Cerebellar cortex (tissue), 1 donor: ENCODE data around the gene MRPL27.
A peak's percentile ranks its signal among the peaks of the same experiment; 100 is the strongest.

ENCODE experiments used
- DNase-seq: peaks from one replicate; pipeline ENCODE4 v3.0.0-alpha.2; 2015; ENCODE audit warnings: low spot score

Gene MRPL27

DNA sequence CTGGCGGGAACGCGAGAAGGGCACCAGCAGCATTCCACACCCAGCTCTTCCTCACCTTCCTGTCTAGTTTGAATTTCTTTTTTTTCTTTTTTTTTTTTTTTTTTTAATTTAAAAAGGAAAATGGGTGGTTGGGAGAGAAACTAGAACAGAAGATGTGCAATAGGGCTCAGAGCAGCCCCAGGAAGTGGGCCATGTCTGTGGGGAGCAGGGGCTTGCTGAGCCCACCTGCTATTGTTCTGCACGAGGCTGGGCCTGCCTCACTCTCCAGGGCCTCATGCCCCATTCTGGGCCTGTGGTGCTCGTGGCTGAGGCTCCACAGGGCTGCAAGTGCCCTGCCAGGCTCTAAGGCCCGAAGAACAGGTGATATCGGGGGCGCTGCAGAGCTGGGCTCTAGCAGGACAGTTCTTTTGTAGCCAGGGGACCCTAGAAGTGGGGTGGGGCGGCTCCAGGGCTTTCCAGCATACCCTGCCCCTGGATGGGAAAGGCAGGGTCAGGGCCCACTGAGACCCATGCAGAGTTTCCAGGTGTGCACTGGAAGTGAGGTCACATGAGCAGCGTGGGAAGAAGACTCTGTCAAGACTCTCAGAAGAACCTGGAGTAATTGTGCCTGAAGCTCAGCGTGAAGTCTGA is 12.4 kb downstream of the MRPL27 start:
- no peak for DNase-seq

DNA sequence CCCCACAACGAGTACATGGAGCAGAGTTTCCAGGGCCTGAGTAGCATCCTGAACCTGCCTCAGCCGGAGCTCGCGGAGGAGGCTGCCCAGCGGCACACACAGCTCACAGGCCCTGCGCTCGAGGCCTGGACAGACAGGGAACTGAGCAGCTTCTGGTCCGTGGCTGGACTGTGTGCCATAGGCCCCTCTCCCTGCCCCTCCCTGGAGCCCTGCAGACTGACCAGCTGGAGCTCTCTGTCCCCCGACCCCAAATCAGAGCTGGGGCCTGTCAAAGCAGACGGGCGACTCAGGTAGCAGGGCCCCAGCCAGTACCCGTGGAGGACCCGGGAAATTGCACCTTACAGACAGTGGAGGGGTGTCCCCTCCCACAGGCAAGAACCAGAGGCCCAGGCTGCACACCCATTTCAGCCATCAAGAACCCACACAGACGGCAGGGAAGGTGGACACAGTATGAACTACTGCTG is 13.0 kb downstream of the MRPL27 start:
- no peak for DNase-seq

DNA sequence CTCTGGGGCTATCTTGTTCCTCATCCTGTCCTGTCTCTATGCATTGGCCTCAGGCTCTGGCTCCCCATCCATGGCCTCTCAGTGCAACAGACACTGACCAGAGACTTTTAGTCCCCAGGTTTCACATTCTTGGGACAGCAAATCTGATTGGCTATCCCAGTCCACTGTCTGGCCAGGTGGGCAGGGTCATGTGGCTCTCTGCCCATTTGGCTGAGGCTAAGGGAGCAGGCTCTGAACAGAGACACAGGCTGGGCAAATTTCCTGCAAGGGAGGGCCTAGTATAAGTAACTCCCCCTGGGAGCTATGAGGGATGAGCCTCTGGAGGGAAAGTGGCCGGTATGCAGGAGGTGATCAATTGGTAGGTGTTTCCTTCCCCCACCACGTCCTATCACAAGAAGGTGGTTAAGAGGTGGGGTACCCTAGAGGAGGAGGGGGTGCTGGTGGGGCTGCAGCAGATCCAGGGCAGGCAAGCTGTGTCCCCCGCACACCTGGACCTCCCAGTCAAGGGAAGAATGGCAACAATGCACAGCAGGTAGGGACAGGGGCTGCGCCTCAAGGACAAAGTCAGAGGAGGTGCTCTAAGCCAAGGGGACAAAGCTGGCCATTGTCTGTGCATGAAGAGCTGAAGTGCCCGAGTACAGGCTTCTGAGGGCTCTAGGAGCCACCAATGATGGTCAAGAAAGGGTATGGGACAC is 13.8 kb downstream of the MRPL27 start:
- DNase-seq, result no peak

DNA sequence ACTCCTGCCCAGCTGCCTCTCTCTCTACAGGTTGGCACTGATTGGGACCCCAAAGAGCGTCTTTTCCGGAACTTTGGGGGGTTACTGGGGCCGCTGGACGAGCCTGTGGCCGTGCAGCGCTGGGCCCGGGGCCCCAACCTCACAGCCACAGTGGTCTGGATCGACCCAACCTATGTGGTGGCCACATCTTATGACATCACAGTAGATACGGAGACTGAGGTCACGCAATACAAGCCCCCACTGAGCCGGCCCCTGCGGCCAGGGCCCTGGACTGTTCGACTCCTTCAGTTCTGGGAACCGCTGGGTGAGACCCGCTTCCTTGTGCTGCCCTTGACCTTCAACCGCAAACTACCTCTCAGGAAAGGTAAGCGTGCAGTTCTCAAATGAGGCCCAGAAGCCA is 14.8 kb downstream of the MRPL27 start:
- no peak for DNase-seq

DNA sequence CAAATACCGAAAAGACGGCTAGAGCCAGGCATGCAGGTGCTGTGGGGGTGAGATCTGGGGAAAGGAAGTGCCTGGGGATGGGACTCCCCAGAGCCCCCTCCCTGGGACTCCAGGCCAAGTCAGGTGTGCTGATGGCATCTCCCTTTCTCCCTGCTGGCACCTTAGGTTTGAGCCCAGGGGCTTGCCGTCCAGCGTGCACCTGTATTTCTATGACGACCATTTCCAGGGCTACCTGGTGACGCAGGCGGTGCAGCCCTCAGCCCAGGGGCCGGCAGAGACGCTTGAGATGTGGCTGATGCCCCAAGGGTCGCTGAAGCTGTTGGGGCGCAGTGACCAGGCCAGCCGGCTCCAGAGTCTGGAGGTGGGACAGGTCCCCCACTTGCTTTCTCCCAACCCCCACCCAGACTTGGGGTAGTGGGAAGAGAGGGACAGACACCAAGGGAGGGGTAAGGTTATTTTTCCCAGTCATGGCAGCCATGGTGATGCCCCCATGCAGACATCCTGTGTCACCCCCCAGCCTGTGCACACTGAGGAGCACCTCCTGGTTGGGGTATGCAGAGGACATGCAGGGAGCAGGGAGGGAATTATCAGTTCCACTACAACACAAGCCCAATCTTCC is 16.0 kb downstream of the MRPL27 start:
- DNase-seq, result no peak

DNA sequence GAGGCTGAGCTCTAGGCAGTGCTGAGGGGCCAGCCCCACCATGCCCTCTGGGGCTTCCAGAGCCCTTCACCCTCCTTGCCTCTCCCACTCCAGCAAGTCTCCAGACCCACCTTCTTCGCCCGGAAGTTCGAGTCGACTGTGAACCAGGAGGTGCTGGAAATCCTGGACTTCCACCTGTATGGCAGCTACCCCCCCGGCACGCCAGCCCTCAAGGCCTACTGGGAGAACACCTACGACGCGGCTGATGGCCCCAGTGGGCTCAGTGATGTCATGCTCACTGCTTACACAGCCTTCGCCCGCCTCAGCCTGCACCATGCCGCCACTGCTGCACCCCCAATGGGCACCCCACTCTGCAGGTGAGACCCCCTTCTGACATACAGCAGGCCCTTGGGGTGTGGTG is 16.6 kb downstream of the MRPL27 start:
- DNase-seq, result no peak

DNA sequence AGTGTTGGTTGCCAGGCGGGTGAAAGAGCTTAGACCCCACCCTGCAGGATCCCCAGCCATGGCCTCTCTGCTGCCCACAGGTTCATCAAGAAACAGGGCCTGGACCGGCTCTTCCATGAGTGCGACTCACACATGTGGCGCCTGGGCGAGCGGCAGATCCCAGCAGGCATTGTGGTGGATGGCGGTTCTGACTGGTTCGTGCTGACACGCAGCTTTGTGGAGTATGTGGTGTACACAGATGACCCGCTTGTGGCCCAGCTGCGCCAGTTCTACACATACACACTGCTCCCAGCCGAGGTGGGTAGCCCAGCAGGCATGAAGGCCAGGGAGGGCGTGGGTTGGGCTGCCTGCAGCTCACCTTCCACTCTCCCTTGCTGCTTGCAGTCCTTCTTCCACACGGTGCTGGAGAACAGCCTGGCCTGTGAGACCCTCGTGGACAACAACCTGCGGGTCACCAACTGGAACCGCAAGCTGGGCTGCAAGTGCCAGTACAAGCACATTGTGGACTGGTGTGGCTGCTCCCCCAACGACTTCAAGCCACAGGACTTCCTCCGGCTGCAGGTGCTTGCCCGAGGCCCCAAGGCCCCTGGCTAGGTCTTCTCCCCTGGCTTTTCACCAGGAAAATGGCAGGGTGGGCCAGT is 17.2 kb downstream of the MRPL27 start:
- DNase-seq, result no peak

DNA sequence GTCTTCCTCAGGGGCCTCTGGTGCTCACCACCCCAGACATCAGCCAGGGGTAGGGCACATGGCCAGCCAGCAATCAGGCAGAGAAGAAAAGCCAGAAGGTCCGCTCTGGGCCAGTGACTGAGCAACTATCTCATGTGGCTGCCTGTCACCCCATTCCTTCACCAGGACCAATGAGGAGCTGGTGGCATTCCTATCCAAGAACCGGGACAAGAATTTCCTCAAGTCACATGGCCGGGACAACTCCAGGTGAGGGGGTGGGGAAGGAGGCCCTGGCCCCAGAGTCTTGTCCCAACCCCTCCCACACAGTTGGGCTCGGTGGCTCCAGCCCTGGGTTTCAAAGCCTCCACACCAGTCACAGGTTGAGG is 17.7 kb downstream of the MRPL27 start:
- DNase-seq, result no peak

DNA sequence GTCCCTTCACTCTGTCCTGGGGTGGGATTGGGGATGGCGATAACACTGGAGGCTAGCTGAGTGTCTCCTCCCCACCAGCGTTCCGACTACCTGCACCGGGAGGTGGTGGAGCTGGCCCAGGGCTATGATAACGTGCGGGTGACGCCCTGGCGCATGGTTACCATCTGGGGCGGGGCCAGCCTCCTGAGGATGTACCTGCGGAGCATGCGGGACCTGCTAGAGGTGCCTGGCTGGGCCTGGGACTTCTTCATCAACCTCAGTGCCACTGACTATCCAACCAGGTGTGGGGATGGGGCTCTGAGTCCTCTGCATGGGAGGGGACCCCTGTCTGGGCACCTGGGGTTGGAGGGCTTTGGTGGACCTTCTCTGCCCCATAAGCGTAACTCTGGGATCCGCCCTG is 18.2 kb downstream of the MRPL27 start:
- no peak for DNase-seq

DNA sequence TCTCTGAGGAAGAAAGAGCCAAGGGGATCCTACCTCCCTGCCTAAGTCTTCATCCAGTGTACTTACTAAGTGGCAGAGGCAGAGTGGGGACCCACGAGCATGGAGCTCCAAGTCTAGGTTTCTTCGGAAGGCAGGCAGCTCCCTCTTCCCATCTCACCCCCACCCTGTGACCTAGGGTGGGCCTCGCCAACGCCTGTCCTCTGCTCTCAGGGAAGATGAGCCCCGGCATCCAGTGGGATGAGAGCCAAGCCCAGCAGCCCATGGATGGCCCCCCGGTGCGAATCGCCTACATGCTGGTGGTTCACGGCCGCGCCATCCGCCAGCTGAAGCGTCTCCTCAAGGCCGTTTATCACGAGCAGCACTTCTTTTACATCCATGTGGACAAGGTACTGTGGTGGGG is 18.8 kb downstream of the MRPL27 start:
- no peak for DNase-seq

DNA sequence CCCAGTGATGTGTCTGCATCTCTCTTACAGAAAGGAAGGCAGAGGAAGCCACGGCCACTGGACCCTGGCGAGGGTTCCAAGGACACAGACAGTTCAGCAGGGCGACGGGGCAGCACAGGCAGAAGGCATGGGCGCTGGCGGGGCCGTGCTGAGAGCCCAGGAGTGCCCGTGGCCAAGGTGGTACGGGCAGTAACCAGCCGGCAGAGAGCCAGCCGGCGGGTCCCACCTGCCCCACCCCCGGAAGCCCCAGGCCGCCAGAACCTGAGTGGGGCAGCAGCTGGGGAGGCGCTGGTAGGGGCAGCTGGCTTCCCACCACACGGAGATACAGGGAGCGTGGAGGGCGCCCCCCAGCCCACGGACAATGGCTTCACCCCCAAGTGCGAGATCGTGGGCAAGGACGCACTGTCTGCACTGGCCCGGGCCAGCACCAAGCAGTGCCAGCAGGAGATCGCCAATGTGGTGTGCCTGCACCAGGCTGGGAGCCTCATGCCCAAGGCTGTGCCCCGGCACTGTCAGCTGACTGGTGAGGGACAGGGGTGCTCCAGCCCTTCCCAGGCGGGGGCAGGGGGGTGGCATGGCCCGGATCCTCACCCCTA is 19.3 kb downstream of the MRPL27 start:
- DNase-seq, result no peak

DNA sequence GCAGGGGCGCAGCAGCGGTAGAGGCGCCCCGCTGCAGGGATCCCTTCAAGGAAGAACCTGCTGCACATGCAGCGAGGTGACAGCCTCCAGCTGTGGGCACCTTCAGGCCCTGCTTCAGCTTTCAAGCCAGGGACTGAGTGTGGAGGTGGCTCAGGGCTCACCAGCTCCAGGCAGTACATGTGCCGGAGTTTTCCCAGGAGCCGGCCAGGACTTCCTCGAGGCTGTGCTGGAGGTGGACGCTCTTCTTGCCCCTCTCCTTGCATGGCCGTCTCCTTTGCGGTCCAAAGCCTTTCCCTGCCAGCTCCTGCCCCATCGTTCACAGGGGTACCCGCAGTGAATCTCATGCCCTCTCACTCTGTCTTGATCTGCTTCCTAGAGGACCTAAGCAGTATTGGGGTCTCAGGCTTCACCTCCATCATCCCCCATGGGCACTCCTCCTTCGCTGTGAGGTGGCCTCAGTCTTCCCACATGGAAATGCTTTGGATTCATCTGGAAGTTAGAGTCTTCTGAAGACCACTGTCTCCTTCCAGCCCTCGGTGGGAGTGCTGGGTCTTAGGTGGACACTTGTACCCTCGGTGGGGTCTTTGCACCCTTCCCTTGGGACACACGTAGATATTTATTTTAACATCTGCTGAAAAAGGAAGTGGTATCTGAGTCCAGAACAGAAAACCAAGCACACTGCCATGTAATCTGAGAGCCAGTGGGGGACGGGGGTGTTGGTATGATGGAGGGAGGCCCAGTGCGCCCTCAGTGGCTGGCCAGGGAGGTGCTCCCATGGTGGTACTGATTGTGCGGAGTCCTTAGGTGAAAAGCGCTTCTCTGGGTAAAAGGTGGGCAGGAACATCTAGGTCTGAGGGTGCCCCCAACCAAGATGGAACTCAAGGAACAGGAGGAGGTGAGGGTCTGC is 20.0 kb downstream of the MRPL27 start:
- no peak for DNase-seq

DNA sequence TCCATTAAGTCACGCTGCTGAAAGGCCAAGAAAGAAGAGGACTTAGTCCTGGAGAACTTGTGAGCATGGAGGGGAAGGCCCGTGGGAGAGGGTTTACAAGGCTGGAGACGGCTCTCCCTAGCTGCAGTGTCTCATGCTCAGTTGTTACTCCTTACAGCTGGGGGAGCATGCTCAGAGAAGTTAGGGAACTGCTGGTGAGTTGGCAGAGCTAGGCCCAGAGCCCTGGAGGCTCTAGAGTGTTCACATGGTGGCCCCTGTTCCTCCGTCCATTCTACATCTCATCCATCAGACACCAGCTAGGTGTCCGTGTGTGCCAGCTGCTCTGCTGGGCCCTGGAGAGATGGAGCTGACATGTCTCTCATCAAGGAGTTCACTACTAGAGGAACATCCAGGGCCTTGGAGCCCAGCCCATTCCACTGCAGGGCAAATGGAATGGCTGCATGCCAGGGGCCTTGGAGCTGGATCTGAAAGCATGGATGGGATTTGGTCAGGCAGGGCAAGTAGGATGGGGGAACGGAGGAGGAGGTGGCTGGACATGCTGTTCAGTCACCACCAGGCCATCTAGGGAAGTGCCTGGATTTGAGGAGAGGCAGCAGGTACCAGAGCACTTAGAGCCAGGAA is 20.8 kb downstream of the MRPL27 start:
- DNase-seq, result no peak

DNA sequence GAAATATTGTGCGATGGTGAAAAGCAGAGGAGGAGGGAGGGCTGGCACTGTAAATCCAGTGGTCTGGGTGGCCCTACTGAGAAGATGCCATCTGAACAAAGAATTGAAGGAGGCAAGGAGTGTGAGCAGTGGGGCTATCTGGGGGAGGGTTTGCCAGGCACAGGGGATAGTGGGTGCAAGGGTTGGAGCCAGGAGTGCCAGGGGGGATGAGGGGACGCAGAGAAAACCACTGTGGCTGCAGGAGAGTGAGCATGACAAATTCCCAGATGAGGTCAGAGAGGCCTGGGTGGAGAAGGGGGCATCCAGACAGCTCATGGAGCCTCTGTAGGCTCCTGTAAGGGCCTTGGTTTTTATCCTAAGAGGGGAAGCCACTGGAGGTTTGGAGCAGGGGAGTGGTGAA is 22.3 kb downstream of the MRPL27 start:
- no peak for DNase-seq

DNA sequence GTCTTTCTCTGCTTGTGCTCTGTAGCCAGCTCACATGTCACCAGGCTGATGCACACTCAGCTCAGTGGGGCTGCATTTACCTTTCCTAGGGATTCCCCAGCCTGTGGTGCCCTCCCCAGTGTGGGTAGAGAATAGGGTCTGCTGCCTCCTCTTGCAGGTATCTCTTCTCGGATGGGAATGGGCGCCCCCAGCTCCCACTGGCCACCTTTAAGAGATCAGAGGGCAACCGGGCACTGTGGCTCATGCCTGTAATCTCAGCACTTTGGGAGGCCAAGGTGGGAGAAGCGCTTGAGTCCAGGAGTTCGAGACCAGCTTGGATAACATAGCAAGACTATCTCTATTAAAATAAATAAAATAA is 23.8 kb downstream of the MRPL27 start:
- no peak for DNase-seq

DNA sequence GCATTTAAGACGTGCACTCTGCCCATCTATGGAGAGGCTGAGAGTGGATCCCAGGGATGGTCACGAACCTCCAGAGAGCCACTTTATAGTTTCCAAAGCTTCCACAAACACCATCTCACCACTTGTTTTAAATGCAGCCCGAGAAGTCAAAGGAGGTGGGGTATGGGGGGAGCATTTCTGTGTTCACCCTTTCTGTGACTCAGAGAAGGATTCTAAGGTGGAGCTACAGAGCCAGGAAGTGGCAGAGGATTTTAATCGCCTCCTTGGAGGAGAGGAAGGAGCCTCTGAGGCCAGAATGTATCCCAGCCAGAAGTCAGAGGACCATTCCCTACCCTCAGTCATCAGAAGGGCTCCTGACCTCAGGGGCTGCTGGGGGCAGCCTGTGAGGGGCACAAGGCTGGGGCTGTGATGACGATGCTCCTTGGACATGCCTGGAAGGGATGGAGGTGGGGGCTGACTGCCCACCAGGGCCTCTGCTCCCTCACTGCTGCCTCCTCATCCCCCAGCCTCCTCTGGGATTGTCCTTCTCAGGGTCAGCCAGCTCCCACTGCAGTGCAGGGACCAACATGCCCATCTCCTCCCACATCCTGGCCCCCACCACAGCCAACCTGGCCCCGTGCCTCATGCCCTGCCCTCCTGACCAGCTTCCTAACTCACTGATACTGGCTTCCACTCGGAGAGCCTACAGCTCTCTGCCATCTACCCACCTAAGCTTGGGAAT is 24.3 kb downstream of the MRPL27 start:
- DNase-seq, result no peak

DNA sequence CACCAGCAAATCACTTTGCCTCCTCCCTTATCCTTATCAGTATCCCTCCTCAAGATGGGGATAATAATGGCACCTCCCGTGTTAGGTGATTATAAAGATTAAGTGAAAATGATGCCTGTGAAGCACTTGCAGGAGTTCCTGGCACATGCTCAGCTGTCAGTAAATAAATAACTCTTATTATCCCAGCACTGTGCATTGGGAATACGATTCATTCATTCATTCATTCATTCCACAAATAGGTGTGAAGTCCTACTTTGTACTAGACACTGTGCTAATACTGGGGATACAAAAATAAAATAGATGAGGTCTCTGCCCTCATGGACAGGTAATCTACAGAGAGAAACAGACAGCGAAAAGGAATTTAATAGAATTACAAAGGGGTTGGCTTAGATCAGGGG is 25.1 kb downstream of the MRPL27 start:
- DNase-seq, result no peak

DNA sequence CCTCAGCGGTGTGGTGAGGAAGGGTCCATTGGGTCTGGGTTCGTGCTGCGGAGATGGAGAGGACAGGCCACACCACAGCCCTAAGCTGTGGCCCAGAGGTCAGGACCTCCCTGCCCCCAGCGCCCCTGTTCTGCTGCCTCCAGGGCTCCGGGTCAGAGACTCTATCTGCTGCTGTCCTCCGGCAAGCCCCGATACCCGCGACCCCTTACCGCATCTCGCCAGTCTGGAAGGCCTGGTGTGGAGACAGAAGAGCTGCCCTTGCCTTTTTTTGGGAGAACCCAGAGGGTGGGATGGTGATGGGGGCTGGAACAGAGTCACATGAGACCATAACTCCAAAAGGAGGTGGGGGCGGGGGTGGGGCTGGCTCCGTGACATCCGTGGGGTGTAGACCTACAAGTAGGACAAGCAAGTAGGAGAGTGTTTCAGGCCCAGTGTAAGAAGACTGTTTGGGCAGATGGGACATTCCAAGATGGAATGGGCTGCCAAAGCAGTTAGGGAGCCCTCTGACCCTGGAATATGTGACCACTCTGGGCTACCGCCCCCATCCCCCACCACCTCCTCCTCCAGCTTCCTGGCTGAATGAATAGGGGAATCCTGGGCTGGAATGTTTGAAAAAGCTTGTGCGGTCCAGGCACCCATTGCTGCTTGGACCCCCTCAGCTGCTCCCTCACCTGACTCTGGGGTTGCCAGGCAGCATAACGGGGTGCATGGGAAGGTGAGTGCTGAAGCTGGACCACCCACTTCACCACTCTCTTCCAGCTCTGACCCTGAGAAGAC is 25.7 kb downstream of the MRPL27 start:
- DNase-seq, result no peak

DNA sequence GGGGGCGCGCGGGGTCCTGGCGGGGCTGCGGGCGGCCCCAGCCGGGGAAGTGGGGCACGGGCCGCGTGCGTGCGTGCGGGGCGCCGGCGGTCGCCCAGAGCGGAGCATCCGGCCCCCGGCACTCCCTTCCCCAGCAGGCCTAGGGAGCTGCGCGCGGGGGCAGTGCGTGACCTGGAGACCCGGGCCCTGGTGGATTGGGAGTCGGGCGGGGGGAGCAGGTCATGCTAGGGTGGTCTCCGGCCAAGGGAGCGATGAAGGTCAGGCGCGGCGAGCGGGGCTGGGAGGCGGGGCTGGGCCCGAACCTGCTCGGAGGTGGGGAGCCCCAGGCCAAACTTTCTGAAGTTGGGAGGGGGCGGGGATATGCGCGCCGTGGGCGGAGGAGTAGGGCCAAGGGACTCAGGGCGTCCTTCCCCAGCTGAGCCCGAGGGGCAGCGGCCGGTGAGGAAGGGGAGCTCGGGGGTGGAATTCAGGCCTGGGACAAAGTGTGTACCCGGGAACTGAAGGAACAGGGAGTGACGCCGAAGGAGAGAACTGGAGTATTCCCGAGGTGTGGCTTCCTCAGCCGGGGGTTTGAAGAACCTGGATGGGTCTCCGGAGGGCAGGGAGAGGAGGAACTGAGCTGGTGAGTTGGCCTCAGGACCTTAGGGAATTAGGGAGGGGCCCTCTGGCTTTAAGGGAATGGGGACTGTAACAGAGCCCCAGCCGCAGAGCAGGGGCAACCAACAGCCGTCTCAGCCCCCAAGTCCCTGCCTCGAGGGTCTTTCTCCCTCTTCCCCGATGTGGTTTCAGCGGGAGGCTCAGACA is 26.5 kb downstream of the MRPL27 start:
- peak; percentile 21 for DNase-seq
